Mucosa of stomach (tissue), 1 donor: Measurements from ENCODE around the gene THOP1.

Source experiments
- H3K27me3 ChIP-seq: one replicate; pipeline ENCODE4 v1.7.0; 2013; ENCODE audit warnings: mild to moderate bottlenecking, low read length; ENCODE audit not compliant: control insufficient read depth, insufficient read depth
- H3K36me3 ChIP-seq: one replicate; pipeline ENCODE4 v1.7.0; 2013; ENCODE audit warnings: low read length; ENCODE audit not compliant: control insufficient read depth, insufficient read depth
- H3K4me1 ChIP-seq: one replicate; pipeline ENCODE4 v1.7.0; 2013; ENCODE audit warnings: mild to moderate bottlenecking, low read length; ENCODE audit not compliant: control insufficient read depth, insufficient read depth
- H3K4me3 ChIP-seq: one replicate; pipeline ENCODE4 v1.7.0; 2013; ENCODE audit warnings: low read length
- H3K9ac ChIP-seq: one replicate; pipeline ENCODE4 v1.7.0; 2013; ENCODE audit warnings: mild to moderate bottlenecking, low read length, moderate library complexity
- H3K9me3 ChIP-seq: one replicate; pipeline ENCODE4 v1.7.0; 2013; ENCODE audit warnings: mild to moderate bottlenecking, low read length, moderate library complexity; ENCODE audit not compliant: control insufficient read depth
- donor health status: Pancreatic carcinoma.

Gene THOP1

DNA sequence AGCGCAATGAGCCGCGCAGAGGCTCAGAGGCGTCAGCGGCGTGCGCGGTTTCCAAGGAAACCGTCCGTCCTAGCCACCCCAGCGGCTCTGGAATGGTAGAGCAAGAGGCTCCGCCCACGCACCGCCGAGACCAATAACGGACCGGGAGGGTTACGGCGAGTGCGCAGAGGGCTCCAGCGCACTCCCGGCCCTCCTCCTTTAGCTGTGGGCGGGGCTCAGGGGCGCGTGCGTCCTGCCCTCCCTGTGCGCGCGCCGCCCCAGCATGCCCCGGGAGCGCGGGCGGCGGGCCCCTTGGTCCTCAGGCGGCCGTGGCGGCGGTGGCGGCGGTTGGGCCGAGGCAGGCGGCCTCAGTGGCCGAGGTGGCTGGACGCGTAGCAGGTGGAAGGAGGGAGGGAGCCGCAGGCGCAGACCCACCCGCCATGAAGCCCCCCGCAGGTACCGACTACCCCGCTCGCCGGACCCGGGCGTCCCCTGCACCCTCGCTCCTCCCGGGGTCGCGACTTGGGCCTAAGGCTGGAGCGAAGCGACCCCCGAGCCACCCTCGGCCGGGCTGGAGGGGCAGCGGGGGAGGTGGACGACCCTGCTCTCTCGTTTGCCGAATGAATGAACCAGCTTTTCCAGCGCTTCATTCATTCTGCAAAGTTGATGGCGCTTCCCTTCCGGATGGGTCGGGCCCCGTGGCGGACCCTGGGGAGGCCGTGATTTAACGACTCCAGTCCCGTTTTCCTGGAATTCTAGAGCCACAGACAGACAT is at the start of gene THOP1:
Gene THOP1 (plus strand): TSS at position 260 of the 754 bp plus-strand sequence. CDS start 160 bp downstream, at position 420.
- H3K9me3 ChIP-seq, result no peaks in the 10 kb centered on the region
- peaks cover 24% of the 10 kb centered on the region for H3K4me1 ChIP-seq
- peak within 1 kb of the TSS; percentile 69 for H3K9ac ChIP-seq
- no peaks in the 10 kb centered on the region for H3K36me3 ChIP-seq
- peak within 1 kb of the TSS; percentile 66 for H3K4me3 ChIP-seq
- H3K27me3 ChIP-seq, result no peaks in the 10 kb centered on the region

- Histone ChIP-seq H3K4me1 (peaks cover 6% of the 10 kb centered on the region), H3K27me3 (no peaks in the 10 kb centered on the region), H3K4me3 (no peak overlapping the region), H3K36me3 (no peaks in the 10 kb centered on the region), H3K9ac (no peak overlapping the region), H3K9me3 (no peaks in the 10 kb centered on the region)
Observed at GRCh38 chr19:2736550-2737190, 48.6 kb upstream of the THOP1 start.

DNA sequence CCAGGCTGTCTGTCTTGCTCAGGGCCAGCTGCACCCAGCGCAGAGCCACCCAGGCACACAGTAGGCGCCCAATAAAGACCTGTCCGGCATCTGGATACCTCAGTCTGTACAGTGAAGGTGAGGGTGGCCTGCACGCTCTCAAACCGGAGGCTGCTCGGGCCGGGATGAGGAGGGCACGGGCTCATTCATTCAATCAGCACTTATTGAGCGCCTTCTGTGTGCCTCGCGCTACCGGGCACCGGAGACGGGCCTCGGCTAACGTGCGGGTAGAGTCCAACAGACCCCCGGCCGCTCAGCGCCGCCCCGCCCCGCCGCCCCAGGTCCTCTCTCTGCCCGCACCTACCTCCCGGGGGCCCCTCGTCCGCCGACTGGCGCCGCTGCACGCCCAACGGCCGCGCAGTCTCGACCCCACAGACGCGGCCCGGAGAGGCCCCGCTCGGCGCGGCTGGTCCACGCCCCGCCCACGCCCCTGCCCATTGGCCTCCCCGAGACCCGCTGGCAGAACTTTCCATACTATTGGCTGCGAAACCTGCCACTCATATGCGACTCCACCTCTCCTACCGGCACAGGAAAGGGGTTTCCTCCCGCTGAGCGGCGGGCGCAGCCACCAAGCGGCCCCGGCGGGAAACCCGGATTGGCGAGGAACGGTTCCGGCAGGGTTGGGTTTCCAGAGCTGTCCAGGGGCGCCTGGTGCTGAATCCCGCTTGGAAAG is 45.5 kb upstream of the THOP1 start, which contains the start of gene SLC39A3:
Gene SLC39A3 (minus strand): TSS at position 416 of the 712 bp plus-strand sequence. CDS start 2,760 bp downstream, outside the sequence.
- Histone ChIP-seq H3K27me3 (no peaks in the 10 kb centered on the region), H3K9ac (peak within 1 kb of the TSS; percentile 82), H3K36me3 (no peaks in the 10 kb centered on the region), H3K9me3 (no peaks in the 10 kb centered on the region), H3K4me3 (peak within 1 kb of the TSS; percentile 57), H3K4me1 (peaks cover 6% of the 10 kb centered on the region)

- Histone ChIP-seq H3K27me3 (no peaks in the 10 kb centered on the region), H3K4me1 (peaks cover 6% of the 10 kb centered on the region), H3K9ac (no peak overlapping the region), H3K9me3 (no peaks in the 10 kb centered on the region), H3K36me3 (no peaks in the 10 kb centered on the region), H3K4me3 (no peak overlapping the region)
Observed at GRCh38 chr19:2740314-2740656, 45.0 kb upstream of the THOP1 start.

DNA sequence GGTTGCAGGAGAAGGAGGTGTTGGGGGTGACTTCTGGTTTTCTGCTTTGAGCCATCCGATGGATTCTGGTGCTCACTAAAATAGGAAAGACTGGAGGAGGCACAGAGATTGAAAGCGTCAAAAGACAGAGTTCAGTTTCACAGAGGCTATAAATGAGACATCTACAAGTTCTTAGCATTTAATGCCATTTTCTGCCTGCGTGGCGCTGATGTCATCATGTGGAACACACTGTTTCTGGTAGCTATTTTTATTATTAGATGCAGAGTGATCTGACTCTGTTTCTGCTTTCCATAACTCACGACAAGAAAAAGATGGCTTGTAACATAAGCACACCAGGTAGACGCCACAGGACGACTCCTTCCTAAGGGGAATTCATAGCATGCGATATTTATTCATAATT is 42.2 kb upstream of the THOP1 start:
- Histone ChIP-seq H3K36me3 (no peaks in the 10 kb centered on the region), H3K9ac (no peak overlapping the region), H3K4me1 (peaks cover 6% of the 10 kb centered on the region), H3K9me3 (no peaks in the 10 kb centered on the region), H3K27me3 (no peaks in the 10 kb centered on the region), H3K4me3 (no peak overlapping the region)

- Histone ChIP-seq H3K36me3 (no peaks in the 10 kb centered on the region), H3K4me3 (no peak overlapping the region), H3K9me3 (no peaks in the 10 kb centered on the region), H3K27me3 (no peaks in the 10 kb centered on the region), H3K9ac (no peak overlapping the region), H3K4me1 (peaks cover 6% of the 10 kb centered on the region)
Observed at GRCh38 chr19:2744113-2744512, 41.2 kb upstream of the THOP1 start.

GRCh38 chr19:2747349-2747748 is 38.0 kb upstream of the THOP1 start:
- Histone ChIP-seq H3K9ac (no peak overlapping the region), H3K9me3 (no peaks in the 10 kb centered on the region), H3K27me3 (no peaks in the 10 kb centered on the region), H3K4me1 (peaks cover 3% of the 10 kb centered on the region), H3K4me3 (no peak overlapping the region), H3K36me3 (no peaks in the 10 kb centered on the region)

- Histone ChIP-seq H3K9ac (no peak overlapping the region), H3K4me3 (no peak overlapping the region), H3K9me3 (no peaks in the 10 kb centered on the region)
Observed at GRCh38 chr19:2750808-2751437, 34.4 kb upstream of the THOP1 start.

DNA sequence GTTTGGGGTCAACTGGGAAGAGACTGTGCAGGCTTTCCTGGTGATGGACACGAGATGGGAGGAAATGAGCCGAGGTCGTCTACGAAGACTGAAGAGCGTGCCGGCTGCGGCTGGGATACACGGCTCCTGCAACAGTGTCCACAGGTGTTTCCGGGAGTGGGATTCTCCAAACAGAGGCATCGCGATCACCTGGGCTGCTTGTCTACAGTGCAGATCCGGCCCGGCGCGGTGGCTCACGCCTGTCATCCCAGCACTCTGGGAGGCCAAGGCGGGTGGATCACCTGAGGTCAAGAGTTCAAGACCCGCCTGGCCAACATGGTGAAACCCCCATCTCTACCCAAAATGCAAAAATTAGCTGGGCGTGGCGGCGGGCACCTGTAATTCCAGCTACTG is 33.9 kb upstream of the THOP1 start:
- H3K4me1 ChIP-seq, result peaks cover 3% of the 10 kb centered on the region
- no peak overlapping the region for H3K4me3 ChIP-seq

More at GRCh38 chr19:2750808-2751437, 34.4 kb upstream of the THOP1 start:
- Histone ChIP-seq H3K36me3 (no peaks in the 10 kb centered on the region), H3K27me3 (no peaks in the 10 kb centered on the region), H3K4me1 (peaks cover 3% of the 10 kb centered on the region)

DNA sequence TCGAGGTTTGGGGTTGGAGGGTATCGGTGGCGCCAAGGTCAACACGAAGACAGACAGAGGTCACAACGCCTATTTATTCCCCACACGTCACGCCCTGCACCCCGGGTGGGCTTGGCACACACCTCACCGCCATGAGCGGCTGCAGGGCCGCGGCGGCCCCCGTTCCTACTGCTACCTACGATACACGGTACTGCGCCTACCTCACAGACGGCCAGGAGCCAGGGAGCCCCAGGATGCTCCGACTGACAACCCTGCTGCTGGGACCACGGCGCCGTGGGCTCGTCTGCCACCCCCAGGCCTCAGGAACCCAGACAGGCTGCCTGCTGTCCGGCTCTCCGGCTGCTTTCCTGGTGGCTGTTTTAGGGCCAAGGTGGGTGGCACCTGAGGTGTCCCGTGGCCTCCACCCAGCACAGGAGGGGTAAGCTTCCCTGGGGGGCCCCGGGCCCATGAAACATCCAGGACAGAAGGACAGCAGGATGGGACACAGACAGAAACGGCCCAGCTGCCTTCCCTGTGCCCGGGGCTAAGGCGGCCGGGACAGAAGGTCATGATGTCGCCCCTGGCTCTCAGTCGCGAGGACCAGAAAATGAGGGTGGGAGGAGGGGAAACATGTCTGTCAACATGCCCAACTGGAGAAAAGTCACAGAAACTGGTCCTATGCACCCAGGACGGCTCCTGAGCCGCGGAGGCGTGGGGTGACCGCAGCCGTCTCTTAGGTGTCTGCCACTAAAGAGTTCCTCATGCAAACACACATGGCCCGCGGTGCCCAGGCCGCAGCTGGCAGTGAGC is 30.4 kb upstream of the THOP1 start:
- no peaks in the 10 kb centered on the region for H3K36me3 ChIP-seq
- H3K27me3 ChIP-seq, result no peaks in the 10 kb centered on the region
- H3K9me3 ChIP-seq, result no peaks in the 10 kb centered on the region
- no peak overlapping the region for H3K4me3 ChIP-seq
- H3K4me1 ChIP-seq, result no peaks in the 10 kb centered on the region
- no peak overlapping the region for H3K9ac ChIP-seq

More for the DNA sequence above, 33.9 kb upstream of the THOP1 start:
- no peaks in the 10 kb centered on the region for H3K9me3 ChIP-seq
- no peaks in the 10 kb centered on the region for H3K27me3 ChIP-seq
- H3K36me3 ChIP-seq, result no peaks in the 10 kb centered on the region
- no peak overlapping the region for H3K9ac ChIP-seq

GRCh38 chr19:2755448-2755705 is 29.9 kb upstream of the THOP1 start:
- Histone ChIP-seq H3K9ac (no peak overlapping the region), H3K27me3 (no peaks in the 10 kb centered on the region), H3K4me1 (no peaks in the 10 kb centered on the region), H3K9me3 (no peaks in the 10 kb centered on the region), H3K36me3 (no peaks in the 10 kb centered on the region), H3K4me3 (no peak overlapping the region)
